Activated CD4-positive, CD25-positive, alpha-beta regulatory T cell (primary cell): ENCODE results near the gene HOXC12.

Source experiments
- DNase-seq, 4 experiments: peaks; one replicate each; lab custom pipeline; 2025; lab: John Stamatoyannopoulos, UW

HOXC12 gene

GRCh38 chr12:53954694-53955035 is at the start of gene HOXC12:
TSS of gene HOXC12 (plus strand) at chr12:53954903. CDS start at chr12:53954930, 27 bp downstream.
- no peak for DNase-seq

- DNase-seq, result no peak
These were observed 47.6 kb upstream of the HOXC12 start for GRCh38 chr12:53907103-53907502.

- no peak for DNase-seq
These were observed 37.7 kb upstream of the HOXC12 start for GRCh38 chr12:53916788-53917655.

GRCh38 chr12:53924521-53925405 is 29.9 kb upstream of the HOXC12 start:
- DNase-seq, result no peak

- DNase-seq, result no peak
These were observed 27.3 kb upstream of the HOXC12 start for GRCh38 chr12:53927220-53928029.

GRCh38 chr12:53928054-53928835 is 26.5 kb upstream of the HOXC12 start:
- DNase-seq, result no peak

- no peak for DNase-seq
These were observed 25.2 kb upstream of the HOXC12 start for GRCh38 chr12:53929527-53929926.

GRCh38 chr12:53930591-53931255 is 24.0 kb upstream of the HOXC12 start:
- no peak for DNase-seq

GRCh38 chr12:53931844-53932581 is 22.7 kb upstream of the HOXC12 start:
- no peak for DNase-seq

- DNase-seq, result no peak
These were observed 21.8 kb upstream of the HOXC12 start for GRCh38 chr12:53932915-53933314.

- DNase-seq, result no peak
These were observed 19.0 kb upstream of the HOXC12 start for GRCh38 chr12:53935383-53936341.

- no peak for DNase-seq
These were observed 17.6 kb upstream of the HOXC12 start for GRCh38 chr12:53937099-53937498.

- DNase-seq, result no peak
These were observed 16.9 kb upstream of the HOXC12 start for GRCh38 chr12:53937596-53938325.

GRCh38 chr12:53938326-53939140 is 16.2 kb upstream of the HOXC12 start, which contains the start of gene HOXC13:
TSS of gene HOXC13 (plus strand) at chr12:53938831. CDS start at chr12:53938907, 76 bp downstream.
- DNase-seq, result no peak

- DNase-seq, result no peak
These were observed 15.3 kb upstream of the HOXC12 start for GRCh38 chr12:53939141-53940108.

GRCh38 chr12:53940443-53941014 is 14.2 kb upstream of the HOXC12 start:
- no peak for DNase-seq
